Naive B cell (primary cell): ENCODE data around the gene WEE2. TPM values are rescaled to one million over a fixed set of nuclear protein-coding genes. Genes with fewer than 3 reads are reported as not detected.
"Not testable (repeated sequence)": the region's sequence is repeated elsewhere in the genome, so short reads cannot be mapped to it uniquely, and the experiment has no call there.

Experiments used
- ATAC-seq, 2 donors: fragments of 150-1000 bp; cut with Tn5 transposase; 2 replicates each; pipeline ENCODE4 v1.10.0; 2021; ENCODE audit warnings: low read depth in 2 of 2, mild to moderate bottlenecking in 2 of 2, moderate library complexity in 2 of 2
- DNase-seq: peaks from one replicate; pipeline ENCODE4 v3.0.0; 2022
- H3K27ac Mint-ChIP-seq, 6 donors: one replicate each; pipeline ENCODE4 v1.8.0; 2020 to 2022; ENCODE audit warnings: mild to moderate bottlenecking in 6 of 6, mixed read lengths in 6 of 6, moderate library complexity in 5 of 6, inconsistent platforms in 2 of 6
- H3K27me3 Mint-ChIP-seq, 3 donors: one replicate each; pipeline ENCODE4 v1.8.0; 2021 to 2022; ENCODE audit warnings: mixed read lengths in 3 of 3, mild to moderate bottlenecking in 1 of 3
- H3K36me3 Mint-ChIP-seq, 2 donors: one replicate each; pipeline ENCODE4 v1.8.0; 2020 to 2022; ENCODE audit warnings: mixed read lengths in 2 of 2, inconsistent platforms in 1 of 2, mild to moderate bottlenecking in 1 of 2
- H3K4me1 Mint-ChIP-seq, 3 donors: one replicate each; pipeline ENCODE4 v1.8.0; 2020 to 2022; ENCODE audit warnings: mixed read lengths in 3 of 3, inconsistent platforms in 1 of 3, mild to moderate bottlenecking in 1 of 3, moderate library complexity in 1 of 3
- H3K4me3 Mint-ChIP-seq, 8 donors: one replicate each; pipeline ENCODE4 v1.8.0; 2020 to 2022; ENCODE audit warnings: mild to moderate bottlenecking in 8 of 8, mixed read lengths in 8 of 8, moderate library complexity in 8 of 8, inconsistent platforms in 2 of 8
- H3K9me3 Mint-ChIP-seq, 7 donors: one replicate each; pipeline ENCODE4 v1.8.0; 2020 to 2022; ENCODE audit warnings: mixed read lengths in 7 of 7, mild to moderate bottlenecking in 5 of 7, inconsistent platforms in 2 of 7, moderate library complexity in 1 of 7
- polyA plus RNA-seq, 6 donors: library from polyadenylated mRNA; unstranded; fragments of 300-500 nt; fragmentation: Illumina TruSeq; gene quantifications; one replicate each; pipeline ENCODE4 v1.2.3, GENCODE V29; 2021; ENCODE audit warnings: low read depth in 6 of 6

Gene WEE2
- polyA plus RNA-seq, 6 donors from 2014 or later, result 0.52 TPM; not detected in 5

GRCh38 chr7:141737836-141738591, 29.9 kb downstream of the WEE2 start, which contains the start of gene SSBP1:
SSBP1 (plus strand) TSS chr7:141738358; CDS start chr7:141739167, 809 bp downstream.
- Mint-ChIP-seq H3K27me3 (no peaks in the 10 kb centered on the region), H3K9me3 (no peaks in the 10 kb centered on the region), H3K36me3 (peaks cover 18 to 22% of the 10 kb centered on the region in 2 donors), H3K27ac (peak within 1 kb of the TSS; percentile 94 to 99 (median 98)), H3K4me3 (peak within 1 kb of the TSS; percentile 92 to 100 (median 99)), H3K4me1 (peaks cover 28 to 36% (median 35%) of the 10 kb centered on the region in 3 donors)
- peak; percentile 77 to 81 for ATAC-seq
- DNase-seq, result peak; percentile 91

GRCh38 chr7:141738592-141739013, 30.4 kb downstream of the WEE2 start:
- ATAC-seq, result no peak
- H3K27me3 Mint-ChIP-seq, result no peaks in the 10 kb centered on the region
- H3K36me3 Mint-ChIP-seq, result peaks cover 20 to 28% of the 10 kb centered on the region in 2 donors
- H3K4me3 Mint-ChIP-seq, result peak overlapping the region; percentile 92 to 100 (median 99)
- H3K9me3 Mint-ChIP-seq, result no peaks in the 10 kb centered on the region
- DNase-seq, result no peak
- H3K27ac Mint-ChIP-seq, result peak overlapping the region; percentile 94 to 99 (median 98)
- peaks cover 31 to 36% (median 35%) of the 10 kb centered on the region in 3 donors for H3K4me1 Mint-ChIP-seq

GRCh38 chr7:141739250-141739649, 31.1 kb downstream of the WEE2 start:
- Mint-ChIP-seq H3K36me3 (peaks cover 26 to 34% of the 10 kb centered on the region in 2 donors), H3K4me1 (peaks cover 31 to 41% (median 35%) of the 10 kb centered on the region in 3 donors), H3K27me3 (no peaks in the 10 kb centered on the region), H3K27ac (peak overlapping the region in 4 of 6 donors; percentile 39 to 95 (median 59)), H3K9me3 (no peaks in the 10 kb centered on the region), H3K4me3 (peak overlapping the region in 7 of 8 donors; percentile 73 to 100 (median 96))
- DNase-seq, result no peak
- no peak for ATAC-seq

- Mint-ChIP-seq H3K27me3 (no peaks in the 10 kb centered on the region), H3K4me1 (peaks cover 31 to 39% (median 33%) of the 10 kb centered on the region in 3 donors)
- no peak for DNase-seq
Observed at GRCh38 chr7:141742229-141742628, 34.1 kb downstream of the WEE2 start.

GRCh38 chr7:141744131-141744530, 36.0 kb downstream of the WEE2 start:
- Mint-ChIP-seq H3K27me3 (no peaks in the 10 kb centered on the region), H3K9me3 (no peaks in the 10 kb centered on the region), H3K4me1 (peaks cover 17 to 24% (median 22%) of the 10 kb centered on the region in 3 donors), H3K27ac (peak overlapping the region in 1 of 6 donors; percentile 48), H3K4me3 (no peak overlapping the region), H3K36me3 (peaks cover 23 to 39% of the 10 kb centered on the region in 2 donors)
- DNase-seq (no peak), ATAC-seq (no peak)

More at GRCh38 chr7:141742229-141742628, 34.1 kb downstream of the WEE2 start:
- no peak for ATAC-seq
- Mint-ChIP-seq H3K4me3 (no peak overlapping the region), H3K27ac (no peak overlapping the region), H3K36me3 (peaks cover 26 to 39% of the 10 kb centered on the region in 2 donors), H3K9me3 (no peaks in the 10 kb centered on the region)

DNA sequence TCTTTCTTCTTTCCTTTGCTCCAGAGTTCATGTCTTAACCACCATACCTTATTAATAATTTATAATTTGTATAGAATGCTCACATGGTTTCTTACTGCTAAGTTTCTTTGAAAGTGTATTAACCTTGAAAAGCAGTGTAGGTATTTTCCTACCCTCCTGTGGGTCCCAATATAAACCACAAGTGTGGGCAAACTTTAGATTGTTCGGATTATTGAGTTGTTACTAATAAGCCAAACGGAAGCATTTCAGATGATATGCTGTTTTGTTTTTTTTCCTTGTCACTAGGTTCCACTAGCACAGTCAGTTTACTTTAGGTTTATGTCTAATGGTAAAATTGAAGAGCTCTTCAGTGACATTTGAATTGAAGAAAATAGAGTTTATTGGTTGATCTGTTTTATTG, 40.2 kb downstream of the WEE2 start:
- peaks cover 0 to 6% (median under 1%) of the 10 kb centered on the region in 3 donors for H3K4me1 Mint-ChIP-seq
- H3K9me3 Mint-ChIP-seq, result peaks cover 0 to 35% (median 31%) of the 10 kb centered on the region in 7 donors
- H3K36me3 Mint-ChIP-seq, result peaks cover 49 to 51% of the 10 kb centered on the region in 2 donors
- H3K27me3 Mint-ChIP-seq, result no peaks in the 10 kb centered on the region
- no peak overlapping the region for H3K4me3 Mint-ChIP-seq
- ATAC-seq (no peak), DNase-seq (no peak)
- no peak overlapping the region for H3K27ac Mint-ChIP-seq

DNA sequence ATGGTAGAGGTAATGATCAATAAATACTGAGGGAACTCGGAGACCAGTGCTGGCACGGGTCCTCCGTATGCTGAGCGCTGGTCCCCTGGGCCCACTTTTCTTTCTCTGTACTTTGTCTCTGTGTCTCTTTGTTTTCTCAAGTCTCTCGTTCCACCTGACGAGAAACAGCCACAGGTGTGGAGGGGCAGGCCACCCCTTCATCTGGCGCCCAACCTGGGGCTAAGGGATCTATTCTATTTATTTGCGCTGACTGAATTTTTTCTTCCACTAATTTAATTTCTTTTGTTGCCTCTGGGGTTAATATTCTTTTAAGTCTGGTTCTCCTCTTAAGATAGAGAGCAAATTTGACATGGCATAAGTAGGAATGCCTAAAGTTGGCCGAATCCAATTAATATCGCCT, 43.8 kb downstream of the WEE2 start:
- not testable (repeated sequence) for H3K4me1 Mint-ChIP-seq, DNase-seq, H3K4me3 Mint-ChIP-seq, ATAC-seq, H3K27me3 Mint-ChIP-seq
- H3K36me3 Mint-ChIP-seq, result peaks cover 57 to 67% of the 10 kb centered on the region in 2 donors
- peaks cover 0 to 36% (median 31%) of the 10 kb centered on the region in 7 donors for H3K9me3 Mint-ChIP-seq
- H3K27ac Mint-ChIP-seq, result peak overlapping the region in 1 of 6 donors; percentile 37

DNA sequence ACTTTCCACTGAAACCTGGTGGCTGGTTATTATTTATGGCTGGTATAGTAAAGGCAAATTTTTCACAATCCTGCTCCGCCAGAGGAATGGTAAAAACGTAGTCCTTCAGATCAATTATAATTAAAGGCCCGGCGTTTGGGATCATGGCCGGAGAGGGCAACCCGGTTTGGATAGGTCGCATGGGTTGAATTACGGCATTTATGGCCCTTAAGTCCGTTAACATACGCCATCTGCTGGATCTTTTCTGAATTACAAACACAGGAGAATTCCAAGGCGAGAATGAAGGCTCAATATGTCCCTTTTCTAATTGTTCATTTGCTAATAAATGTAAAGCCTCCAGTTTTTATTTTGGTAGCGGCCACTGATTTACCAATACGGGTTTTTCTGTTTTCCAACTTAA, 44.5 kb downstream of the WEE2 start:
- peaks cover 61 to 72% of the 10 kb centered on the region in 2 donors for H3K36me3 Mint-ChIP-seq
- DNase-seq (no peak), ATAC-seq (no peak)
- H3K4me3 Mint-ChIP-seq, result no peak overlapping the region
- peaks cover 0 to 36% (median 31%) of the 10 kb centered on the region in 7 donors for H3K9me3 Mint-ChIP-seq
- no peak overlapping the region for H3K27ac Mint-ChIP-seq
- H3K27me3 Mint-ChIP-seq, result no peaks in the 10 kb centered on the region
- peaks cover 0 to 4% (median 4%) of the 10 kb centered on the region in 3 donors for H3K4me1 Mint-ChIP-seq

DNA sequence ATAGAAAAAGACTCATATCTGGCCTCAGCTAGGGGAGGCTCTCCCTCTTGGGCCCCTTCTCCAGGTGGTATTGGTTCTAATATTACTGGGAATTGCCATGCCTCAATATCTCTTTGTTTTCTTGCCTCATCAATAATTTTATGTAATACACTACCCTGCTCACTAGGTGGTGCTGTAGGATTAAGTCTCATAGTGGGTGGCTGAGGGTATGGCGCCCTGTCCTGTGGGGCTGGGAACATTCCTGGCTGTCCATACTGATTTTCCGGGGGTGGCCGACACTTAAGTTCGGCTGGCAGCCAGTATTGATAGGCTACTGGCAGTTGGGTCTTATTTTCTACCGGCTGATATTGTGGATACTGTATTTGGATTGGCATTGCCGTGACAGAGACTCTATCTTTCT, 46.8 kb downstream of the WEE2 start:
- ATAC-seq (no peak), DNase-seq (no peak)
- Mint-ChIP-seq H3K27me3 (no peaks in the 10 kb centered on the region), H3K4me3 (no peak overlapping the region), H3K9me3 (peaks cover 0 to 34% (median 30%) of the 10 kb centered on the region in 7 donors), H3K4me1 (peaks cover 0 to 4% (median 4%) of the 10 kb centered on the region in 3 donors), H3K27ac (peak overlapping the region in 1 of 6 donors; percentile 8), H3K36me3 (peaks cover 75 to 83% of the 10 kb centered on the region in 2 donors)

DNA sequence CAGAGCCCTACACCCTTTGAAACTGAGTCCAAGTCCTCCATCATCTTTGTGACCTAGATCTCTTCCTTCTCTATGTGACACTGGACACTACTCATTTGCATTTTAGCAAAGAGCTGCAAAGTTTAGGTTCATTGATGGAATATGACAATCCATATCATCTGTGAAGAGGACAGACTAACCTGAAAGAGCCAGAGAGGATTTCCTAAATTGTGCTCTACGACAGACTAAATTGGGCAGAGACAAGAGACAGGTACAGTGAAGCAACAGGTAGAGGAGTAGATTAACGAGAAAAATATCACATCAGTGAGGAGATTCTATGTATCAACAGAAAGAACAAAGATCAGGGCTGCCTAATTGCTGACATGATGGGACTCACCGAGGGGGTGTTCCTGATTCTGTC, 55.6 kb downstream of the WEE2 start, which contains the start of gene TAS2R3:
Gene TAS2R3, plus strand, starts transcription at position 301 of the 400 bp plus-strand sequence. Its CDS starts 62 bp downstream, at position 363.
- Mint-ChIP-seq H3K27ac (peak within 1 kb of the TSS in 1 of 6 donors; percentile 5), H3K9me3 (no peaks in the 10 kb centered on the region), H3K36me3 (peaks cover 41 to 57% of the 10 kb centered on the region in 2 donors), H3K4me3 (no peak within 1 kb of the TSS), H3K4me1 (peaks cover 0 to 8% (median 5%) of the 10 kb centered on the region in 3 donors), H3K27me3 (no peaks in the 10 kb centered on the region)
- ATAC-seq (no peak), DNase-seq (no peak)

- not testable (repeated sequence) for H3K27me3 Mint-ChIP-seq, H3K9me3 Mint-ChIP-seq, H3K4me1 Mint-ChIP-seq, ATAC-seq, DNase-seq
- H3K36me3 Mint-ChIP-seq, result peaks cover 14 to 19% of the 10 kb centered on the region in 2 donors
- peak overlapping the region in 2 of 8 donors; percentile 20 to 63 for H3K4me3 Mint-ChIP-seq
- peak overlapping the region in 1 of 6 donors; percentile 53 for H3K27ac Mint-ChIP-seq
Observed at GRCh38 chr7:141770083-141770583, 62.0 kb downstream of the WEE2 start.

DNA sequence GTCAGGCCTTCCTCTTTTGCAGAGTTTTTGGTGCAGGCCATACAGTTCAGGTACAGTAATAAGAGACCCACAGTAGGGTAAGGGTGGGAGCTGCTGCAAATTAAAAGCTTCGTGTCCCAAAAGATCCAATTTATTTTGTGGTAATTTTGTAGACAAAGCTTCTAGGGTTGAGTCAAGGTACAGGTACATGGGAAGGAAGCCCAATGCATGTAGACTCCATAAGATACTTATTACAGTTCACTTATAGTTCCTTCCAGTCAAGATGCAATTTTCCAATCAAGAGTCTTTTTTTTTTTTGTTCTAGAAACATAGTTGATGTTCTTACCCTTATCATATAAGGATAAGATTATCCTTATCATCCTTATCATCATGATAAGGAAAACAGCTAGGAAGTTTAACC, 68.2 kb downstream of the WEE2 start, which contains the start of gene TAS2R4:
Gene TAS2R4, plus strand, starts transcription at position 301 of the 400 bp plus-strand sequence. CDS start 1,815 bp downstream, outside the sequence.
- H3K27ac Mint-ChIP-seq, result peak within 1 kb of the TSS in 1 of 6 donors; percentile 46

More for the DNA sequence above, 68.2 kb downstream of the WEE2 start, which contains the start of gene TAS2R4:
- H3K4me1 Mint-ChIP-seq, result peaks cover 0 to 4% (median 0%) of the 10 kb centered on the region in 3 donors
- no peaks in the 10 kb centered on the region for H3K27me3 Mint-ChIP-seq
- H3K9me3 Mint-ChIP-seq, result peaks cover 0 to 10% (median 5%) of the 10 kb centered on the region in 7 donors
- H3K36me3 Mint-ChIP-seq, result peaks cover 29 to 39% of the 10 kb centered on the region in 2 donors
- ATAC-seq, result no peak
- peak within 1 kb of the TSS in 1 of 8 donors; percentile 41 for H3K4me3 Mint-ChIP-seq
- no peak for DNase-seq
